PC-9 (cell line): Measurements from ENCODE around the gene CBY1. TPM values are rescaled to one million over a fixed set of nuclear protein-coding genes. Genes with fewer than 3 reads are reported as not detected.

Experiments used
- BruUV-seq: library from RNA; stranded (reverse); fragments of 400-500 nt; replicated peaks from 2 replicates; lab custom pipeline; 2021; lab: Mats Ljungman, UMichigan
- CTCF ChIA-PET: fragments of 300-600 bp; sonication (Branson Sonifier 250); formaldehyde crosslinking; loops from one replicate; lab custom pipeline; 2022; ENCODE audit warnings: antibody characterized with exemption; lab: Charles Lee
- POLR2A ChIA-PET: fragments of 300-600 bp; sonication (Branson Sonifier 250); formaldehyde crosslinking; loops from one replicate; lab custom pipeline; 2022; ENCODE audit warnings: antibody characterized with exemption; ENCODE audit not compliant: unreplicated experiment; lab: Charles Lee
- DNase-seq, 2 experiments: peaks; one replicate each; pipeline versions ENCODE4 v3.0.0 to v3.0.0-alpha.2; 2015 to 2022; ENCODE audit warnings: mixed read lengths in 1 of 2
- H2AFZ ChIP-seq: fragments of 200-600 bp; sonication (generic); 2 replicates; pipeline ENCODE4 v1.8.1; 2017; ENCODE audit warnings: antibody characterized with exemption
- H3F3A ChIP-seq: fragments of 200-600 bp; sonication (generic); 2 replicates; pipeline ENCODE4 v1.8.1; 2017; ENCODE audit warnings: antibody characterized with exemption, mild to moderate bottlenecking, low read depth; ENCODE audit not compliant: insufficient read depth
- H3K27ac ChIP-seq: fragments of 200-600 bp; sonication (generic); 2 replicates; pipeline ENCODE4 v1.6.1; 2016; ENCODE audit warnings: mixed run types
- H3K27me3 ChIP-seq: fragments of 200-600 bp; sonication (generic); 2 replicates; pipeline ENCODE4 v1.6.1; 2016; ENCODE audit warnings: low read depth, mixed run types; ENCODE audit not compliant: insufficient read depth
- H3K36me3 ChIP-seq: fragments of 200-600 bp; sonication (generic); 2 replicates; pipeline ENCODE4 v1.6.1; 2016; ENCODE audit warnings: low read depth, mixed run types
- H3K4me1 ChIP-seq: fragments of 200-600 bp; sonication (generic); replicated peaks from 2 replicates; pipeline ENCODE4 v1.6.1; 2016; ENCODE audit warnings: mixed run types; ENCODE audit not compliant: insufficient read depth
- H3K4me2 ChIP-seq: fragments of 200-600 bp; sonication (generic); 2 replicates; pipeline ENCODE4 v1.6.1; 2017; ENCODE audit warnings: mixed run types
- H3K4me3 ChIP-seq: fragments of 200-600 bp; sonication (generic); 2 replicates; pipeline ENCODE4 v1.6.1; 2016; ENCODE audit warnings: mixed run types
- H3K79me2 ChIP-seq: fragments of 200-600 bp; sonication (generic); 2 replicates; pipeline ENCODE4 v1.6.1; 2017; ENCODE audit warnings: low read depth, mixed run types
- H3K9me2 ChIP-seq: fragments of 200-600 bp; sonication (generic); 2 replicates; pipeline ENCODE4 v1.8.1; 2017; ENCODE audit warnings: mild to moderate bottlenecking; ENCODE audit not compliant: insufficient read depth
- H3K9me3 ChIP-seq: fragments of 200-600 bp; sonication (generic); 2 replicates; pipeline ENCODE4 v1.8.1; 2016; ENCODE audit warnings: low read depth; ENCODE audit not compliant: insufficient read depth
- H4K20me1 ChIP-seq: fragments of 200-600 bp; sonication (generic); 2 replicates; pipeline ENCODE4 v1.8.1; 2017; ENCODE audit not compliant: insufficient read depth
- CTCF ChIP-seq: fragments of 200-600 bp; sonication (generic); conservative IDR thresholded peaks from 2 replicates; pipeline ENCODE4 v1.6.1; 2017; ENCODE audit warnings: mixed run types, antibody characterized with exemption, mild to moderate bottlenecking, moderate library complexity
- EZH2 ChIP-seq: fragments of 200-600 bp; sonication (generic); IDR thresholded peaks from 2 replicates; pipeline ENCODE4 v1.8.0; 2017; ENCODE audit warnings: antibody characterized with exemption, low read depth
- intact Hi-C: fragments of 100-400 bp; cut with micrococcal nuclease; formaldehyde crosslinking; loops from one replicate; pipeline ENCODE4 v1.10.0; 2022; ENCODE audit not compliant: unreplicated experiment
- total RNA-seq: library from RNA; stranded (reverse); gene quantifications from 2 replicates; pipeline ENCODE4 v1.2.3, GENCODE V29; 2021

The CBY1 gene
- total RNA-seq, 1 experiment from 2014 or later: 58.9 TPM

GRCh38 chr22:38657045-38657909, 839 bp downstream of the CBY1 start:
- CTCF ChIA-PET: interaction anchor here (0.6 kb wide), 2 partner anchors 363 to 1152 kb away, joined by 3 read pairs; no protein-coding TSS in a partner anchor
- Histone ChIP-seq H3K9me2 (no peaks in the 10 kb centered on the region), H3F3A (peaks cover 24% of the 10 kb centered on the region; the same call in 1 of the 2 replicates), H2AFZ (peak overlapping the region; percentile 97), H3K9me3 (no peaks in the 10 kb centered on the region), H3K27me3 (no peaks in the 10 kb centered on the region), H3K27ac (peak overlapping the region; percentile 49), H3K4me3 (peak overlapping the region; percentile 80), H4K20me1 (no peaks in the 10 kb centered on the region), H3K4me1 (peaks cover 13% of the 10 kb centered on the region; the same call in 1 of the 2 replicates), H3K4me2 (peak overlapping the region; percentile 84), H3K36me3 (peaks cover 6% of the 10 kb centered on the region; the same call in 1 of the 2 replicates), H3K79me2 (peaks cover 28% of the 10 kb centered on the region)
- POLR2A ChIA-PET: interaction anchor here (0.6 kb wide), 1 partner anchor 760 kb away, joined by 5 read pairs; no protein-coding TSS in a partner anchor
- intact Hi-C loops: loop anchor here (10.0 kb wide), 1 partner anchor 152 kb away; the partner anchor contains the start of gene DDX17
- peak; percentile 40 to 47 for DNase-seq
- BruUV-seq: no TSS peak
- TF ChIP-seq CTCF: no peak
- no peak for TF ChIP-seq EZH2

- H3K9me3 ChIP-seq: no peaks in the 10 kb centered on the region
- H3F3A ChIP-seq: peaks cover 7% of the 10 kb centered on the region; the same call in 1 of the 2 replicates
- intact Hi-C loops: no loop called here
- no peak overlapping the region for H2AFZ ChIP-seq
- POLR2A ChIA-PET: interaction anchor here (0.7 kb wide), 1 partner anchor 177 kb away, joined by 5 read pairs; no protein-coding TSS in a partner anchor
- no peak for DNase-seq
- H3K36me3 ChIP-seq: peaks cover 12% of the 10 kb centered on the region
- H3K9me2 ChIP-seq: no peaks in the 10 kb centered on the region
- BruUV-seq: no TSS peak
- no peak overlapping the region for H3K4me3 ChIP-seq
- H3K4me2 ChIP-seq: no peak overlapping the region
- no peaks in the 10 kb centered on the region for H3K4me1 ChIP-seq
- CTCF ChIA-PET: interaction anchor here (0.6 to 0.7 kb wide), 2 partner anchors 99 to 413 kb away, joined by 3 to 5 read pairs; no protein-coding TSS in a partner anchor
- no peaks in the 10 kb centered on the region for H4K20me1 ChIP-seq
- TF ChIP-seq EZH2: no peak
- no peak for TF ChIP-seq CTCF
- no peaks in the 10 kb centered on the region for H3K27me3 ChIP-seq
- H3K27ac ChIP-seq: no peak overlapping the region
- H3K79me2 ChIP-seq: no peaks in the 10 kb centered on the region
Measured at GRCh38 chr22:38674888-38675287, 18.4 kb downstream of the CBY1 start.

GRCh38 chr22:38675833-38676232, 19.4 kb downstream of the CBY1 start:
- Histone ChIP-seq H3K4me3 (no peak overlapping the region), H2AFZ (no peak overlapping the region), H3K9me3 (no peaks in the 10 kb centered on the region), H3K79me2 (no peaks in the 10 kb centered on the region), H4K20me1 (no peaks in the 10 kb centered on the region), H3K9me2 (no peaks in the 10 kb centered on the region), H3K4me1 (no peaks in the 10 kb centered on the region), H3K27ac (no peak overlapping the region), H3K27me3 (no peaks in the 10 kb centered on the region), H3F3A (peaks cover 11% of the 10 kb centered on the region; the same call in 1 of the 2 replicates), H3K4me2 (no peak overlapping the region), H3K36me3 (peaks cover 10% of the 10 kb centered on the region)
- DNase-seq: no peak
- CTCF ChIA-PET: no interaction called here
- BruUV-seq: TSS peak; percentile 13
- intact Hi-C loops: no loop called here
- no peak for TF ChIP-seq EZH2
- TF ChIP-seq CTCF: no peak
- POLR2A ChIA-PET: interaction anchor here (0.7 kb wide), 1 partner anchor 176 kb away, joined by 5 read pairs; no protein-coding TSS in a partner anchor
